Cardiac fibroblast (primary cell): Measurements from ENCODE around the gene TTLL11.
A peak's percentile ranks its signal among the peaks of the same experiment; 100 is the strongest.

ENCODE experiments used
- DNase-seq, 2 donors: peaks; one replicate each; pipeline versions ENCODE4 v3.0.0 to v3.0.0-alpha.2; 2010; ENCODE audit warnings: low read depth in 2 of 2
- H3K4me3 ChIP-seq, 2 donors: replicated peaks in 1 of 2; 1 replicate in 1 of 2; 2 replicates in 1 of 2; pipeline ENCODE4 v1.5.1; 2011; ENCODE audit warnings: low read depth in 2 of 2, low read length in 2 of 2, mild to moderate bottlenecking in 2 of 2, moderate library complexity in 1 of 2
- CTCF ChIP-seq: IDR thresholded peaks from one replicate; pipeline ENCODE4 v1.5.1; 2011; ENCODE audit warnings: low read depth, mild to moderate bottlenecking, low read length, inconsistent platforms

Gene TTLL11

GRCh38 chr9:121955649-121956048 is 137.5 kb downstream of the TTLL11 start:
- H3K4me3 ChIP-seq = no peak overlapping the region
- no peak for TF ChIP-seq CTCF
- no peak for DNase-seq

- peak; percentile 11 for TF ChIP-seq CTCF
These were observed 138.5 kb downstream of the TTLL11 start for GRCh38 chr9:121954477-121955140.

GRCh38 chr9:121952611-121953010 is 140.5 kb downstream of the TTLL11 start:
- DNase-seq = no peak
- H3K4me3 ChIP-seq = no peak overlapping the region
- no peak for TF ChIP-seq CTCF

More at GRCh38 chr9:121954477-121955140, 138.5 kb downstream of the TTLL11 start:
- H3K4me3 ChIP-seq = no peak overlapping the region
- peak; percentile 79 to 90 for DNase-seq

GRCh38 chr9:121950866-121951265 is 142.2 kb downstream of the TTLL11 start:
- DNase-seq = no peak
- H3K4me3 ChIP-seq = no peak overlapping the region
- TF ChIP-seq CTCF = no peak

DNA sequence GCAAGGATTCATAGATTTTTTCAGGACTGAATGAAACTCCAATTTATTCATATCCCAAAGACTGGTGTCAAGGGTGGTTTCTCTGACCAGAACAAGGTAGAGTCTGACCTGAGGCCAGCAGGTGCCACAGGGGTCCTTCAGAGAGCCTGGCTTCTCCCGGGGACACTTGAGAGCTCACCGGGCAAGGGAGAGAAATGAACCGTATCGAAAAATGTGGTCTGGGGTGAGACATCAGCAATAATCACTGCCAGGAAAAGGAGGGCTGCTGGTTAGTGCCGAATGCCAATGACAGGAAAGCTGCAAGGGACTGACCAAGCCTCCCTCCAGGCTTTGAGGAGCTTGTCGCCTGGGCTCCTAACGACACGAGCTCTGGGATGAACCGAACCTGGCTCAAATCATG is 142.7 kb downstream of the TTLL11 start:
- TF ChIP-seq CTCF = no peak
- no peak for DNase-seq
- H3K4me3 ChIP-seq = no peak overlapping the region

- H3K4me3 ChIP-seq = no peak overlapping the region
- DNase-seq = no peak
- TF ChIP-seq CTCF = no peak
These were observed 143.3 kb downstream of the TTLL11 start for GRCh38 chr9:121949766-121950165.

DNA sequence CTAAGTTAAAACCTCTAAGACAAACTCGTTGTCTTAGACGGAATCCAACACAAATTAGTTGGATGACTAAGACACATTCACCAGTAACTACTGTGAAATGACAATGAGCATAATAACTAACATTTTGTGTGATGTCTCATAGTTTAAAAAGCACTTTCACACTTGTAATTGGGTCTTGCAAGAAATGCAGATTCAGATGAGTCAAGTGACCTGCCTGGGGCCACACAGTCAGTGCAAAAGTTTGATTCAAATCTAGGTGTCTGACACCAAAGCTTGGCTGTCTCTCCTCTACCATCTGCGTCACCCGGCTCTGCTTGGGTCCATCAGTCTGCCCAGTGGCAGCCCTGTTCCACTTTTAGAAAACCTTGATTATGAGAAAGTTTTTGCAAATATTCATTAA is 143.7 kb downstream of the TTLL11 start:
- no peak overlapping the region for H3K4me3 ChIP-seq
- TF ChIP-seq CTCF = no peak
- no peak for DNase-seq
